ENCODE measurements around the gene CLDN6. TPM values are rescaled to one million over a fixed set of nuclear protein-coding genes. Genes with fewer than 3 reads are reported as not detected.

CLDN6 gene
- total and polyA plus RNA-seq, 9 donors: 1.8 TPM; not detected in 8

DNA sequence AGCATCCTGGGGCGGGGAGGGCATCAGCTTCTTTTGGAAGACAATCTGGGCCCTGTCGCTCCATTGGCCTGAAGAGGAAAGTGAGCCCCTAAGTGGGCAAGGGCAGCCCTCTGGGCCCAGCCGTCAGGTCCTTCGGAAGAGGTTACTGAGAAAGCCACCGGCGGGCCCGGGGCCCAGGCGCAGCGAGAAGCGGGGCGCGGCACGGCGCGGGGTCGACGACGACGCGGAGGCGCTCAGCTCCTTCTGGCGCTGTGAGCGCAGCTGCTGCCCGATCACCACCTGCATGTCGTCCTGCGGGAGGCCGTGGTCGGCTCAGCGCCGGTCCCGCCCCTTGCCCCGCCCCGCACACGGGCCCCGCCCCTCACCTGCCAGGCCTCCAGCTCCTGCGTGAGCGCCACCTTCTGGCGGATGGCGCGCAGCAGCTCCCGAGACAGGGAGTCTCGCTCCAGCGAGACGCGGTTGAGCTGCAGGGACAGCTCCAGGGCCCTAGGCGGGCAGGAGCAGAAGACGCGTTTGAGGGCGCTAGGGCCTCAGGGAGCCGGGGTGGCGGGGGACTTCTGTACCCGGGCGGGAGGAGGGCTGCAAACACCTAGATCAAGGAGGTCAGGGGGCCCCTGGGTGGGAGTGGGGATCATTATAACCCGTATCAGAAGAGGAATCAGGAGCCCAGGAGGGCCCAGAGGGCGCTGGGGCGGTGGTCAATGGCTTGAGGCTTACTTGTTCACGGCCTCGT lies 10.2 kb upstream of the CLDN6 start:
- peaks cover 2% of the 10 kb centered on the region for H3K27me3 ChIP-seq
- H3K4me3 ChIP-seq: no peak overlapping the region
- H3K4me1 ChIP-seq (ENCODE audit: insufficient read depth): peaks cover 4% of the 10 kb centered on the region
- peak; percentile 75 to 89 (median 84) for DNase-seq
- no peak overlapping the region for H3K27ac ChIP-seq
- intact Hi-C loops (cut with DNase I): loop anchor here in 1 of 4 donors (10.0 kb wide), 1 partner anchor 257 kb away; the partner anchor contains the start of gene ZNF263
- no peaks in the 10 kb centered on the region for H3K36me3 ChIP-seq
- no peaks in the 10 kb centered on the region for H3K9me3 ChIP-seq
- WGBS, 3 donors: 8 to 27% (median 12%) methylated on average over 12 to 58 of the region's 58 CpGs
- TF ChIP-seq, protein P1, sequence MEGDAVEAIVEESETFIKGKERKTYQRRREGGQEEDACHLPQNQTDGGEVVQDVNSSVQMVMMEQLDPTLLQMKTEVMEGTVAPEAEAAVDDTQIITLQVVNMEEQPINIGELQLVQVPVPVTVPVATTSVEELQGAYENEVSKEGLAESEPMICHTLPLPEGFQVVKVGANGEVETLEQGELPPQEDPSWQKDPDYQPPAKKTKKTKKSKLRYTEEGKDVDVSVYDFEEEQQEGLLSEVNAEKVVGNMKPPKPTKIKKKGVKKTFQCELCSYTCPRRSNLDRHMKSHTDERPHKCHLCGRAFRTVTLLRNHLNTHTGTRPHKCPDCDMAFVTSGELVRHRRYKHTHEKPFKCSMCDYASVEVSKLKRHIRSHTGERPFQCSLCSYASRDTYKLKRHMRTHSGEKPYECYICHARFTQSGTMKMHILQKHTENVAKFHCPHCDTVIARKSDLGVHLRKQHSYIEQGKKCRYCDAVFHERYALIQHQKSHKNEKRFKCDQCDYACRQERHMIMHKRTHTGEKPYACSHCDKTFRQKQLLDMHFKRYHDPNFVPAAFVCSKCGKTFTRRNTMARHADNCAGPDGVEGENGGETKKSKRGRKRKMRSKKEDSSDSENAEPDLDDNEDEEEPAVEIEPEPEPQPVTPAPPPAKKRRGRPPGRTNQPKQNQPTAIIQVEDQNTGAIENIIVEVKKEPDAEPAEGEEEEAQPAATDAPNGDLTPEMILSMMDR (IDR thresholded peaks at IDR 0.05): peak; percentile 45 to 61 (median 60)
- TF ChIP-seq EP300 (IDR thresholded peaks at IDR 0.05): no peak

GRCh38 chr16:3027489-3027795 lies 9.5 kb upstream of the CLDN6 start:
- no peak for DNase-seq
- WGBS, 3 donors: 87 to 92% (median 90%) methylated on average over 8 of the region's 8 CpGs
- peaks cover 8% of the 10 kb centered on the region for H3K4me1 ChIP-seq (ENCODE audit: insufficient read depth)
- no peaks in the 10 kb centered on the region for H3K9me3 ChIP-seq
- no peak overlapping the region for H3K27ac ChIP-seq
- peaks cover 2% of the 10 kb centered on the region for H3K27me3 ChIP-seq
- H3K4me3 ChIP-seq: no peak overlapping the region
- TF ChIP-seq EP300 (IDR thresholded peaks at IDR 0.05): no peak
- intact Hi-C loops (cut with DNase I): loop anchor here in 1 of 4 donors (10.0 kb wide), 1 partner anchor 257 kb away; the partner anchor contains the start of gene ZNF263
- H3K36me3 ChIP-seq: no peaks in the 10 kb centered on the region

DNA sequence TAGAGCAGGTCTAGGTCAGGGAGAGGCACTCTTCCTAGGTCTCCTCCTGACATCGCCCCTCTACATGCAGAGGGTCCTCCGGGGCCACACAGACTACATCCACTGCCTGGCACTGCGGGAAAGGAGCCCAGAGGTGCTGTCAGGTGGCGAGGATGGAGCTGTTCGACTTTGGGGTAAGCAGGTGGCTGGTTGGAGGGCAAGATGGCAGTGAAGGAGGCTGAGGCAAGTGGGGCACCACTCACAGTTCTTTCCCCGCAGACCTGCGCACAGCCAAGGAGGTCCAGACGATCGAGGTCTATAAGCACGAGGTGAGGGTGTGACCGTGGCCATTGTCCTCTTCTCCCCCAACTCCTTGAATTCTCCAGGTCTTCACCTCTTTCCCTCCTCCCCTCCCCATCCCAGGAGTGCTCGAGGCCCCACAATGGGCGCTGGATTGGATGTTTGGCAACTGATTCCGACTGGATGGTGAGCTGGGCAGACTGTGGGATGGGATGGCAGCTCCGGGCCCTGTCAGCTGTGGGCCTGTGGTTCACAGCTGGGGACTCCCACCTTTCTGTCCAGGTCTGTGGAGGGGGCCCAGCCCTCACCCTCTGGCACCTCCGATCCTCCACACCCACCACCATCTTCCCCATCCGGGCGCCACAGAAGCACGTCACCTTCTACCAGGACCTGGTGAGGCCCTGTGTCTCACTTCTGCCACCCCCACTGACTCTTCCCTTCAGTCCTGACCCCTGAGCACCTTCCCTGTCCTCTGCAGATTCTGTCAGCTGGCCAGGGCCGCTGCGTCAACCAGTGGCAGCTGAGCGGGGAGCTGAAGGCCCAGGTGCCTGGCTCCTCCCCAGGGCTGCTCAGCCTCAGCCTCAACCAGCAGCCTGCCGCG lies 8.9 kb upstream of the CLDN6 start:
- peak in 1 of 5 donors; percentile 17 for DNase-seq
- intact Hi-C loops (cut with DNase I): loop anchor here in 1 of 4 donors (10.0 kb wide), 1 partner anchor 258 kb away; the partner anchor contains the start of gene ZNF263
- 92 to 96% (median 93%) methylated on average over 24 of the region's 24 CpGs for WGBS, 3 donors
- Histone ChIP-seq H3K4me1 (ENCODE audit: insufficient read depth) (peaks cover 11% of the 10 kb centered on the region), H3K27ac (no peak overlapping the region), H3K9me3 (no peaks in the 10 kb centered on the region), H3K36me3 (no peaks in the 10 kb centered on the region), H3K4me3 (no peak overlapping the region), H3K27me3 (peaks cover 2% of the 10 kb centered on the region)
- TF ChIP-seq EP300 (IDR thresholded peaks at IDR 0.05): no peak
- TF ChIP-seq, protein P1 (IDR thresholded peaks at IDR 0.05): no peak
- no peak for TF ChIP-seq POLR2A (IDR thresholded peaks at IDR 0.05)

- no peak overlapping the region for H3K27ac ChIP-seq
- peaks cover 2% of the 10 kb centered on the region for H3K27me3 ChIP-seq
- H3K9me3 ChIP-seq: no peaks in the 10 kb centered on the region
- 92 to 96% (median 94%) methylated on average over 8 of the region's 8 CpGs for WGBS, 3 donors
- no peaks in the 10 kb centered on the region for H3K36me3 ChIP-seq
- no peak for DNase-seq
- no peak overlapping the region for H3K4me3 ChIP-seq
- intact Hi-C loops (cut with DNase I): loop anchor here in 1 of 4 donors (10.0 kb wide), 1 partner anchor 259 kb away; the partner anchor contains the start of gene ZNF263
- peaks cover 19% of the 10 kb centered on the region for H3K4me1 ChIP-seq (ENCODE audit: insufficient read depth)
- no peak for TF ChIP-seq EP300 (IDR thresholded peaks at IDR 0.05)
Observed at GRCh38 chr16:3026003-3026378, 8.0 kb upstream of the CLDN6 start.

Measured in ovary (tissue), 9 donors.